SK-N-SH treated with all-trans-retinoic acid at 6 μM for 48 hours (cell line): ENCODE data around the gene ATRNL1.

Experiments
- ATAC-seq: fragments of 200-7000 bp; cut with Tn5 transposase; 3 replicates; pipeline ENCODE4 v1.9.1; 2020; ENCODE audit warnings: mild to moderate bottlenecking, moderate library complexity
- BACH2 ChIP-seq: fragments of 250-450 bp; sonication (Bioruptor Pico); IDR thresholded peaks from 2 replicates; pipeline ENCODE4 v1.9.0; 2021; ENCODE audit warnings: mild to moderate bottlenecking, borderline replicate concordance
- CSRNP3 ChIP-seq: fragments of 250-450 bp; sonication (Bioruptor Pico); IDR thresholded peaks from 2 replicates; pipeline ENCODE4 v1.5.1; 2021; ENCODE audit warnings: mild to moderate bottlenecking, moderate library complexity
- ESRRG ChIP-seq: fragments of 250-450 bp; sonication (Bioruptor Pico); IDR thresholded peaks from 2 replicates; pipeline ENCODE4 v1.6.1; 2021; ENCODE audit warnings: mild to moderate bottlenecking
- GLIS3 ChIP-seq: fragments of 250-450 bp; sonication (Bioruptor Pico); IDR thresholded peaks from 2 replicates; pipeline ENCODE4 v1.5.0; 2020; ENCODE audit warnings: mild to moderate bottlenecking, moderate library complexity
- ISL1 ChIP-seq: fragments of 250-450 bp; sonication (Bioruptor Pico); IDR thresholded peaks from 2 replicates; pipeline ENCODE4 v2.1.2; 2022; ENCODE audit warnings: mild to moderate bottlenecking, moderate library complexity
- OSR1 ChIP-seq: fragments of 250-450 bp; sonication (Bioruptor Pico); IDR thresholded peaks from 2 replicates; pipeline ENCODE4 v1.8.0; 2022; ENCODE audit warnings: moderate library complexity, mild to moderate bottlenecking, inconsistent platforms
- PATZ1 ChIP-seq: fragments of 250-450 bp; sonication (Bioruptor Pico); IDR thresholded peaks from 2 replicates; pipeline ENCODE4 v1.8.0; 2020; ENCODE audit warnings: mild to moderate bottlenecking, moderate library complexity, borderline replicate concordance
- POU6F1 ChIP-seq: fragments of 250-450 bp; sonication (Bioruptor Pico); IDR thresholded peaks from 2 replicates; pipeline ENCODE4 v1.8.0; 2021; ENCODE audit warnings: low read depth, mild to moderate bottlenecking, moderate library complexity, borderline replicate concordance
- PPARA ChIP-seq: fragments of 250-450 bp; sonication (Bioruptor Pico); IDR thresholded peaks from 2 replicates; pipeline ENCODE4 v1.5.0; 2020; ENCODE audit warnings: mild to moderate bottlenecking, borderline replicate concordance
- RARB ChIP-seq: fragments of 250-450 bp; sonication (Bioruptor Pico); IDR thresholded peaks from 2 replicates; pipeline ENCODE4 v1.8.0; 2021; ENCODE audit warnings: mild to moderate bottlenecking, moderate library complexity
- SNAI2 ChIP-seq: fragments of 250-450 bp; sonication (Bioruptor Pico); IDR thresholded peaks from 2 replicates; pipeline ENCODE4 v1.5.0; 2020; ENCODE audit warnings: mild to moderate bottlenecking, moderate library complexity
- TCF4 ChIP-seq: fragments of 250-450 bp; sonication (Bioruptor Pico); IDR thresholded peaks from 2 replicates; pipeline ENCODE4 v1.8.0; 2021; ENCODE audit warnings: mild to moderate bottlenecking, moderate library complexity, borderline replicate concordance
- TOX ChIP-seq: fragments of 250-450 bp; sonication (Bioruptor Pico); IDR thresholded peaks from 2 replicates; pipeline ENCODE4 v1.8.0; 2021; ENCODE audit warnings: mild to moderate bottlenecking, moderate library complexity, borderline replicate concordance
- TSHZ2 ChIP-seq: fragments of 250-450 bp; sonication (Bioruptor Pico); IDR thresholded peaks from 2 replicates; pipeline ENCODE4 v1.5.0; 2020; ENCODE audit warnings: mild to moderate bottlenecking, moderate library complexity
- ZFP3 ChIP-seq: fragments of 250-450 bp; sonication (Bioruptor Pico); IDR thresholded peaks from 2 replicates; pipeline ENCODE4 v1.5.0; 2020; ENCODE audit warnings: mild to moderate bottlenecking, moderate library complexity
- ZFP30 ChIP-seq: fragments of 450-650 bp; formaldehyde crosslinking; IDR thresholded peaks from 2 replicates; pipeline ENCODE4 v1.5.0; 2022; ENCODE audit warnings: mild to moderate bottlenecking, moderate library complexity
- ZNF70 ChIP-seq: fragments of 450-650 bp; formaldehyde crosslinking; IDR thresholded peaks from 2 replicates; pipeline ENCODE4 v1.5.0; 2020; ENCODE audit warnings: mild to moderate bottlenecking, moderate library complexity
- ZNF8 ChIP-seq: fragments of 450-650 bp; formaldehyde crosslinking; IDR thresholded peaks from 2 replicates; pipeline ENCODE4 v1.5.0; 2020; ENCODE audit warnings: mild to moderate bottlenecking, moderate library complexity

Gene ATRNL1

GRCh38 chr10:115829521-115830205, 736.5 kb downstream of the ATRNL1 start:
- peak; percentile 79 for ATAC-seq
- TF ChIP-seq BACH2 (CRISPR knock-in tag) (no peak), ZFP3 (CRISPR knock-in tag) (no peak), ISL1 (CRISPR knock-in tag) (no peak), ZFP30 (CRISPR knock-in tag) (no peak), PATZ1 (no peak), ZNF8 (CRISPR knock-in tag) (no peak), CSRNP3 (CRISPR knock-in tag) (no peak), PPARA (CRISPR knock-in tag) (no peak), SNAI2 (no peak)
- TF ChIP-seq, all 23 proteins: peak for 0

- peak; percentile 31; the same call in 1 of the 3 replicates for ATAC-seq
- TF ChIP-seq PATZ1, result no peak
Observed at GRCh38 chr10:115830265-115830970, 737.3 kb downstream of the ATRNL1 start.

GRCh38 chr10:115831016-115831415, 737.9 kb downstream of the ATRNL1 start:
- ATAC-seq, result no peak
- TF ChIP-seq TOX (CRISPR knock-in tag) (no peak), ZNF70 (CRISPR knock-in tag) (no peak), OSR1 (CRISPR knock-in tag) (no peak), TCF4 (CRISPR knock-in tag) (no peak), ESRRG (no peak), ZNF8 (CRISPR knock-in tag) (no peak), ZFP30 (CRISPR knock-in tag) (no peak), PATZ1 (no peak), ZFP3 (CRISPR knock-in tag) (no peak), GLIS3 (no peak), TSHZ2 (no peak), SNAI2 (no peak), POU6F1 (no peak), BACH2 (CRISPR knock-in tag) (no peak), RARB (CRISPR knock-in tag) (no peak)
